DOHH2 (cell line): Measurements from ENCODE around the gene RND3.

ENCODE experiments used
- EZH2phosphoT487 ChIP-seq: fragments of 200-600 bp; sonication (generic); IDR thresholded peaks from 2 replicates; pipeline ENCODE4 v1.6.1; 2017; ENCODE audit warnings: borderline replicate concordance, mild to moderate bottlenecking, antibody characterized with exemption, low read length, moderate library complexity, mixed read lengths
- TF ChIP-seq, protein P1 (sequence below): fragments of 200-600 bp; sonication (generic); IDR thresholded peaks from one replicate; pipeline ENCODE4 v1.5.1; 2014; ENCODE audit warnings: antibody characterized with exemption, mild to moderate bottlenecking, low read depth, low read length; ENCODE audit not compliant: poor library complexity, severe bottlenecking

DNA sequence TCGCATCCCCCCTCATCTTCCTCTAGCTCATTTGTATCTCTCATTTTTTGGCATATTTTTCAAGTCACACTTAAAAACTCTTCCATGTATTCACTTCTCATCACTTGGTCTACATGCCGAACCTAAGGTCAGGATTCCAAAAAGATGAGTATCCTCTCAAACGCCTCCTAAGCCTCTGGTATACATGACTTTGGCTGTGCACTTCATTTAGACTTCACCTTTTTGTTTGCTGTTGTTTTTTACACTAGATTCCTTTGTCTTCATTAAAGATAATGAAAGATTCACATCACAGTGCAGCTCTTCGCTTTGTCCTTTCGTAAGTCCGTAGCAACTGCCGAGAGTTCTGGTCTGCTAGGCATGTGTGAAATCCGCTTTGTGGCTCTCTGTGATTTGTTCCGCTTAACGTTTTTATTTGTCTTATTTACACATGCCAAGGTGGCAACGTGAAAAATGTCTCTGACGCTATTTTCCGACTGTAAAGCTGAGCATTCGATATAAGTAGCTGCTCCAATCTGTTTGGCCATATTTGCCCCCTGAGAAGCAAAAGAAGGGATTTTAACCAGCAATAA, 17.7 kb downstream of the RND3 start:
- TF ChIP-seq EZH2phosphoT487, result no peak
- TF ChIP-seq, protein P1, sequence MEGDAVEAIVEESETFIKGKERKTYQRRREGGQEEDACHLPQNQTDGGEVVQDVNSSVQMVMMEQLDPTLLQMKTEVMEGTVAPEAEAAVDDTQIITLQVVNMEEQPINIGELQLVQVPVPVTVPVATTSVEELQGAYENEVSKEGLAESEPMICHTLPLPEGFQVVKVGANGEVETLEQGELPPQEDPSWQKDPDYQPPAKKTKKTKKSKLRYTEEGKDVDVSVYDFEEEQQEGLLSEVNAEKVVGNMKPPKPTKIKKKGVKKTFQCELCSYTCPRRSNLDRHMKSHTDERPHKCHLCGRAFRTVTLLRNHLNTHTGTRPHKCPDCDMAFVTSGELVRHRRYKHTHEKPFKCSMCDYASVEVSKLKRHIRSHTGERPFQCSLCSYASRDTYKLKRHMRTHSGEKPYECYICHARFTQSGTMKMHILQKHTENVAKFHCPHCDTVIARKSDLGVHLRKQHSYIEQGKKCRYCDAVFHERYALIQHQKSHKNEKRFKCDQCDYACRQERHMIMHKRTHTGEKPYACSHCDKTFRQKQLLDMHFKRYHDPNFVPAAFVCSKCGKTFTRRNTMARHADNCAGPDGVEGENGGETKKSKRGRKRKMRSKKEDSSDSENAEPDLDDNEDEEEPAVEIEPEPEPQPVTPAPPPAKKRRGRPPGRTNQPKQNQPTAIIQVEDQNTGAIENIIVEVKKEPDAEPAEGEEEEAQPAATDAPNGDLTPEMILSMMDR, result no peak
